ENCODE results near the gene STK17A. TPM values are rescaled to one million over a fixed set of nuclear protein-coding genes. Genes with fewer than 3 reads are reported as not detected.
"Not testable (repeated sequence)": the region's sequence is repeated elsewhere in the genome, so short reads cannot be mapped to it uniquely, and the experiment has no call there.

Gene STK17A
- total RNA-seq, 1 experiment from 2014 or later: 64.7 TPM

DNA sequence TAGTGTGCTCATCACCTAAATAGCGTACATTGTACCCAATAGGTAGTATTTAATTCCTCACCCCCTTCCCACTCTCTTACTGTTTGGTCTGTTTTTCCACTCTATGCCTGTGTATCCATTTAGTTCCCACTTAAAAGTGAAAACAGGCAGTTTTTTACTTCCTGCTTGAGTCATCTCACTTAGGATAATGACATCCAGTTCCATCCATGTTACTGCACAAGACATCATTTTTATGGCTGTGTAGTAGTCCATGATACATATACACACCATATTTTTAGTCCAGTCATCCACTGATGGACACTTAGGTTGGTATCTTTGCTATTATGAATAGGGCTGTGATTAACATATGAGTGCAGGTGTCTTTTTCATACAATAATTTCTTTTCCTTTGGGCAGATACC, 10.1 kb downstream of the STK17A start:
- peak; percentile 20 for DNase-seq (ENCODE audit: low read depth)

DNA sequence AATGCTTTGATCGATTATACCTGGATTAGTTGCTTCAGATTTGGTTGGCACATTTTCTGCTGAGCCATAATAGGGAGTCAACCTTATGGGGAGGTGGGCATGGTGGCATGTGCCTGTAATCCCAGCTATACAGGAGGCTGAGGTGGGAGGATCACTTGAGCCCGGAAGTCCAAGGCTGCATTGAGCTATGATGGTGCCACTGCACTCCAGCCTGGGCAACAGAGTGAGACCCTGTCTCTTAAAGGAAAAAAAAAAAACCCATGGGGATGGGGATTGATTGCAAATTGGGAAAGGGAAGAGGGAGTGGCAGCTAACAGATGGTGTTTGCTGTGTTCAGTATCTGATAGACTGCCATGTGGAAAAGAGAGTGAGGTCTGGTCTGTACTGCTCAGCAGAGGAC, 11.1 kb downstream of the STK17A start:
- no peak for DNase-seq (ENCODE audit: low read depth)

DNA sequence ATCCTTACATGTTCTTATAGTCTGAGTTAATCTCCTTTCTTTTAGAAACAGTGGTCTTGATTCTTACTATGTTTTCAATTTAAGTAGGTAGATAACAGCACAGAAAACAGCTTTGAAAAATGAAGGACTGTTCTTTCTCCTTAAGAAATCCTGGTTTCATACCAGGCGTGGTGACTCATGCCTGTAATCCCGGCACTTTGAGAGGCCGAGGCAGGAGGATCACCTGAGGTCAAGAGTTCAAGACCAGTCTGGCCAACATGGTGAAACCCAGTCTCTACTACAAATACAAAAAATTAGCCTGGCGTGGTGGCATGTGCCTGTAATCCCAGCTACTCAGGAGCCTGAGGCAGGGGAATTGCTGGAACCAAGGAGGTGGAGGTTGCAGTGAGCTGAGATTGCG, 13.5 kb downstream of the STK17A start:
- DNase-seq (ENCODE audit: low read depth): not testable (repeated sequence)

DNA sequence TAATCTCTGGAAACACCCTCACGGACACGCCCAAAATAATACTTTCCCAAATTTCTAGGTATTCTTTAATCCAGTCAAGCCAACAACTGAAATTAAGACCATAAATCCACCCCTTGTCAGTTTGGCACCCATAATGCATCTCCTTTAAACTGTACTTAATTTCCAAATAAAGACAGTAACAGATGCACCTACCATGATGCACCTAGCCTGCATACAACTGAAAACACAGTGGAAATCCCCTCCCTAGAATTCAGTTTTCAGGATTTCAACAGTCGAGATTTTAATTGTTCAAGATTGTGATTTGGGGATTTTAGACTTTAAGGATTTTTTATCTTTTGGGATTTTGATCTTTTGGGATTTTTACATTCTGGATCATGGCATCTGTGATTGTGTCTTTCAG, 17.1 kb downstream of the STK17A start:
- DNase-seq (ENCODE audit: low read depth): no peak

DNA sequence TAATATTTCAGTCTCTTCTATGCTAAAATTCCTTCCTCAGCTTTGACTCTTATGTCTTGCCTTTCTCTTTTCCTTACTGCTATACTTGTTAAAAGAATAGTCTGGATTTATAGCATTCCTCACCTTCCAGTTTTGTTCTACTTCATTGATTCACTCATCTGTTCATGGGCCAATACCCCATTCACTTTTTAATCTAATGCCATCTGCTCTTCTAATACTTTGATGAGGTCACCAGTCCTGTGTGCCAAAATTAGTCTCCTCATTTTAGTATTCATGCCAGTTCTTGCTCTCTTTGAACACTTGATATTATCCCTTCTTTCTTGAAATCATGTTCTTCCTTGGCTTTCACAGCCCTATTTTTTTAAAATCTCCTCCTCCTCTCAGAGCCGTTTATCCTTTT, 19.3 kb downstream of the STK17A start:
- DNase-seq (ENCODE audit: low read depth): no peak

DNA sequence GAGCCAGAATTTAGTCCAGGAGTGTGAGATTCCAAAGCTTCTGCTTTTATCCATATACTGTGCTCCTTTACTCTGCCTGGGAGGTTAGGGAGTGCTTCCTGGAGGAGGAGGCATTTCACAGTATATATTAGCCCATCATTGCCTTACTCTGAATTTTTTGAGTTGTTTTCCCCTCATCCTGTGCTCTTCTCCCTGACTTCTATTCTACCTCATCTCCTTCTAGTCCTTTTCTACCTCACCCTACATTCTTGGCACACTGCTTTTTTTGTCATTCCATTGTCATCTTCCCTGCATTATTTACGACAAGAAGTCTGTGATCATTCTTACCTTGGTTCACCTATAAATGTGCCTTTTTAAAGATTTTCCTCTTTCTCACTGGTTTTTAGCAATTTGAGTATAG, 21.3 kb downstream of the STK17A start:
- DNase-seq (ENCODE audit: low read depth): no peak

DNA sequence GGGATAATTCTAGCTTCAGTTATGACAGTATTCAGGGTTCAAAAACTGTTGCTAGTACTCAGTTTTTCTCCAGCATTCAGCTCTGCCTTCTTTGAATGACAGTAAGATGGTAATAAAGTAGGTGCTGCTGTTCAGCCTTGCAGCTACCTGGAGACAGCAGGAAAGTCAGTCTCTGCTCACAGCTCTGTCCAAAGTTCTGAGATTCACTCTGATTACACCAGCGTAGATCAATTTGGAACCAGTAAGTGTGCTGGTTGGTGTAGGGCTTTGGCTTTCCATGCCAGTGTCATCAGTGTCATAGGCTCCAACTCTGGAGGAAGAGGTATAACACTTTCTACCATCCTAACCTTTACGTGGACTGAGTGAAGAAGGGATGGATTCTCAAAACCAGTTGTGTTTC, 26.2 kb downstream of the STK17A start:
- DNase-seq (ENCODE audit: low read depth): no peak

DNA sequence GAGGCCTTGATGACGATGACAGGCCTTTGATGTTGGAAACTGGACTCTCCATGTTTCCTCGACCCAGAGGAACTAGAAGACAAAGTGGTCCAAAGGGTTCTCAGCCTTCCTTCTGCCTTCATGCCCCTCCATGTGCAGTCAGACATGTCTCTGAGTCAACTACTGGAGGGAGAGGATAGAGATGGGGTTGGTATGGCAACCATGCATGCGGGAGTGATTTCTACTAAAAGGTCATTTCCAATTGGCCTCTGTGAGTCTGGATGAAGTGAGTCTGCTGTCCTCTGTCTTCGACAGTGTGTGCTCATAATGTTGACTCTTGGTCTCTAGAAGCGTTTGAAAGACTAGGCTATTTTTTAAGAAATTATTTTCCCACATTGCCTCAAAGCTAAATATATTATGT, 29.2 kb downstream of the STK17A start:
- no peak for DNase-seq (ENCODE audit: low read depth)

DNA sequence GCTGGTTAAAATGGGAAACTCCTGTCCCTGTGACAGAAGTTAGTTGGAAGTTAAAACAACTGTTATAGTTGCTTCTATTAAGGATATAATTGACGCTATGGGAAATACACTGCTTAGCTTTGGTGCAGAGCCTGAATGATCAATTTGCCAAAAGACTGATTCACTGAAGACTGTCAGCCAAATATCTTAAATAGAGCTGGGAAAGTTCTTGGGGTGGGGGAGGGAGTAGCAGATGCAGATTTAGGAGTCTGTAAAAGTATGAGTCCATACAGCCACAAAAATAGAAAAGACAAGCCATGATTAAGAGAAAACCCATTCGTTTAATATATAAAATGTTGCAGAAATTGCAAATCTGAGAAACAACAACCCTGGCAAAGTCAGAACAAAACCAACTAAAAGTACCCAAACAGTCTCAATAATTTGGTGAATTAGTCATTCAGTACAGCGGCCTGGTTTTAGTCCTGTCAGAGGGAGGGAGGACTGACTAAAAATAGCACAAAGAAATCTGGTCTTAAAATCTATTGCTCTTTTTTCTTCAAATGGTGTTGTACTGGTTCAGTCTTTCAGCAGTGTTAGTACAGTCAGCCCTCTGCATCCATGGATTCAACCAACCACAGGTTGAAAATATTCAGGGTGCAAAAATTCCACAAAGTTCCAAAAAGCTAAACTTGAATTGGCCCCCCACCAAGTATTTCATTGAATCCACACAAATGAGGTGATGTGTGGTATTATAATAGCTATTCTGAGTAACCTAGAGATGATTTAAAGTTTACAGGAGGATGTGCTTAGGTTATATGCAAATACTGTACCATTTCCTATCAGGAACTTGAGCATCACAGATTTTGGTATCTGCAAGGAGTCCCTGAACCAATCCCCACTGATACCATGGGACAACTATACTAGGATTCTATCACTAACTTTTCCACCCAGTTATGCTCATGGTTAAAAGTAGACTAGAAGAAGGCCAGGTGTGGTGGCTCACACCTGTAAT, 30.0 kb downstream of the STK17A start:
- no peak for DNase-seq (ENCODE audit: low read depth)

DNA sequence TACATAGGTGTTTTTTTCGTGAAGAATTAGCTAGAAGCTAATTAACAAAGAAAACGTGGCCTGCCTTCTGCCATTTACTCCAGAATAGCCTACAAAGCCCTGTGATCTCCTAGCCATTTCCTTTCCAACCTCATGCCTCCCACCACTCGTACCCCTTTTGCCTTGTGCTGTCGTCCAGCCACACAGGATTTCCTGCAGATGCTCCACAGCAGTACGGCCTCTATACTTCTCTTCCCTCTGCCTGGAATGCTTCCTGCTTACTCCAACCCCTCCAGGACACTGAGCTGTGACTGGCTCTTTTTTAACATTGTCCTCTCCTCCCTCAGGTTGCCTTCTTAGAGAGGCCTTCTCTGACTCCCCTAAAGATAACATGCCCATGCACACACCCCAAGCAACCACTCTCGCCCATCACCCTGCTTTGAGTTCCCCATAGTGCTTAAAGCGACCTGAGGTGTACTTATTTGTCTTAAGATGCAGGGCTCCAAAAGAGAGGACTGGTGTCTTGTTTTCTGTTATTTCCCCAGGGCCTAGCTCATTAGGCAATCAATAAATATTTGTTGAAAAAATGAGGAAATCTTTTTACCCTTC, 32.7 kb downstream of the STK17A start:
- DNase-seq (ENCODE audit: low read depth): no peak

DNA sequence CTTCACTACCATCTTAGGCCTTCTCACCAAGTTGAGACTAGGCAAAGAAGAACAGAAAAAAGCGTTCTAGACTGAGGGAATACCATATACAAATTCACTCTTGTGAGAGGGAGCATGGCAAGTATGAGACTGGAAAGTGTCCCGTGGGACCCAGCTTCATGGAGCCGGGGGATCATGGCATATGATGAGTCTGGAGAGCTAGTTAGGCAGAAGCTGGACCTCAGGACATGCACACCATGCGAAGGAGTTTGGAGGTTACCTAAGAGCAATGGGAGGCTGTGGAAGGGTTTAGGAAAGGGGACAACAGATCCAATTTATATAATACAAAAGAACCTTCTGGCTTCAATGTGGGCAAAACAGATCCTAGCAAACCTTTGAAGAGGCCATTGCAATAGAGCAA, 34.1 kb downstream of the STK17A start:
- no peak for DNase-seq (ENCODE audit: low read depth)

DNA sequence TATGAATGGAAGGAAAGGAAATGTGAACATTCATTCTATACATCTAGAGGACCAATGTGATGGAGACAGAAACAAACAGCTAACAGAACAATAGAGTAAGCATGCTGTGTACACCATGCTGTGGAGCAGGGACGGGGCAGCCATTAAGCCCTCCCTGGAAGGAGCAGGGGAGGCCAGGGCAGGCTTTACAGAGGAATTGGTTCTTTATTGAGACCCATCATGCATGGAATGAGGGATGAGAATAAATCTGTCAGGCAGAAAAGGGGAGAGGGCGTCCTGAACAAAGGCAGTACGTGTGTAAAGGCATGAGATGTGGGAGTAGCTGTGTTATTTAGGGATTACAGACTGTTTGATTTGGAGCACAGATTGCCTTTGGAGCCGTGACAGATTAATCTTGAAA, 35.2 kb downstream of the STK17A start:
- no peak for DNase-seq (ENCODE audit: low read depth)

DNA sequence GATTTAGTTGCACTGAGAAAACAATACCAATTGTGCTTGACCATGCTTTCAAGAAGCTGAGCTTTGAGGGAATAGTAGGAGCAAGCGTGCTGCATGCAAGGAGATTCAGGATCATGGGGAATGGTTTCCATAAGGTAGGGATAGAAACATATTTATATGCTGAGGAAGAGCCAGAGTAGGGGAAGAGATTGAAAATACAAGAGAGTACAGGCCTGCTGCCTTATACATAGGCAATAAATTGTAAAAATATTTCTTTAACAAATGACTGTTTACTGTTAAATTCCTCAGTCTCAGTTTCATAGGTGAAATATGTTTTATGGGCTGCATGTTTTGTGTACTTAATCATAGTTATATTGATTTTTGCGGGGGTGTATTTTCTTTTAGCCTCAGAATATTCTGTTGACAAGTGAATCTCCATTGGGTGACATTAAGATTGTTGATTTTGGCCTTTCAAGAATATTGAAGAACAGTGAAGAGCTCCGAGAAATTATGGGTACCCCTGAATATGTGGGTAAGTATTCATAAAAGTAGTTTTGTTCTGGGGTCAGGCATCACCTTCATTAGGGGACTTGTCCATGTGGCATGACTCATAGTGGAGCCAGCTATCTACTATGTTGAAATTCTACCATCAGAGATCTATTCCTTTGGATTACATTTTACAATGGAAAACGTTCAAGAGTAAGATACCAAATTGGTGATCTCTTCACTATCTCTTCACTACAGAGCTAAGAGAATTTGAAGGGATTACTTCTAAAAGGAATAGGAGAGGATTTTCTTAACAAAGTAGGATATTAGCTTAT, 36.5 kb downstream of the STK17A start:
- no peak for DNase-seq (ENCODE audit: low read depth)

DNA sequence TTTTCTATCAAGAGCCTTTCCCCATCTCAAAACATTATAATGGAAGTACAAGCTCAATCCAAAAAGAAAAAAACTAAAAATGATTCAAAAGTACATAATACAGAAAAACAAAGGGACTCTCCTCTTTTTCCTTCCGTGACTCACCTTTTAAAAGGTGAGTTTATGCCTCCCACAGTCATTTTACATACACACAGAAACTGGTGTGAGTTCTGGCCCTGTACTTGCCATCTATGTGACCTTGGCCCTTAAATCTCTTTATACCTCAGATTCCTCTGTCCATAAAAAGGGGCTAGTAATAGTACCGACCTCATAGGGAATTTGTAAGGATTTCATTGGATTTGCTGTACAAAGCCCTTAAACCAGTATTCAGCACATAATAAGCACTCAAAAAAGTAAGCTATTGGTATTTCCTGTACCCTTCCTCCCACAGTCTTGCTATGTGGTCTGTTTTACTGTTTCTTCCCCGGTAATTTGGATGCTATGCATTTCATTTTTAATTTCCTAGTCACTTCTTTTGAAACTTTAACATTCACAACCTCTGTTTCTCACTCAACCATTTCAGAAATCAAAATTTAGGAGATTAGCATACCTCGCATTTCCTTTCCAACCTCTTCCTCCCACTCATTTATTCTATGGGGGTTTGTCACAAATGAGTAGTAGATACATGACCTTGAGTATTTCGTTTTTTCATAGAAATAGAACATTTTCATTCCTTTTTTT, 39.0 kb downstream of the STK17A start:
- no peak for DNase-seq (ENCODE audit: low read depth)

DNA sequence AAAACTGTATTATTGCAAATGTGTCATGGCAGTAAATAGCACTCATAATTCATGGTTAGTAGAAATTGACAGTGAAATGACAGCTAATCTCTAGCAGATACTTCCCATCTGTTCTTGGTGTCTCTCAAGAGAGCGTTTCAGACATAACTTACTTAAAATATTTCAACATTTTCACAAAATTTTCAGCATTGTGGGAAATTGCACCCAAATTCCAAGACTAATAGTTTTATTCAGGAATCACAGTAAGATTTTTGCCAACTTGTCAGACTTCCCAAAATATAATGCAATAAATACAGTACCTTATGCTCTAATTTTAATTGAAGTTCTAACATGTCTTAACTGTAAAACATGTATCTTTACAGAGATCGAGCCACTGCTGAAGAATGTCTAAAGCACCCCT, 41.2 kb downstream of the STK17A start:
- DNase-seq (ENCODE audit: low read depth): no peak

DNA sequence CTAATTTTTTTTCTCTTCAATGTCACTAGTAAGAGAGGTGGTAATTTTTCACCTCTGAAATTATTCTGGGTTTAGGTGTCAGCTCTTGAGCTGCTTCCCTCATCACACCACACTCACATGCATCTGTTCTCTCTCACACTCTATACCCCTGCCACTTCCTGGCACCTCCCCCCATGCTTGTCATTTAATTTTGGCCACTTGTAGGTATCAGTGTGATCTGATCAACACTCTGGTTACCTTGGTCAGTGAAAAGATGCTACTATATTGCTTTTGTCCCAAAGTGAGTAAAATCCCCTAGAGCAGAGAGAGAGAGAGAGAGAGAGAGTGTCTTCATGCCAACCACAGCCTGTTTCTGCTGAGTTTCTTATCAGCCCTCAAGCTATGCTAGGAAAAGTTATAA, 42.5 kb downstream of the STK17A start:
- DNase-seq (ENCODE audit: low read depth): no peak

DNA sequence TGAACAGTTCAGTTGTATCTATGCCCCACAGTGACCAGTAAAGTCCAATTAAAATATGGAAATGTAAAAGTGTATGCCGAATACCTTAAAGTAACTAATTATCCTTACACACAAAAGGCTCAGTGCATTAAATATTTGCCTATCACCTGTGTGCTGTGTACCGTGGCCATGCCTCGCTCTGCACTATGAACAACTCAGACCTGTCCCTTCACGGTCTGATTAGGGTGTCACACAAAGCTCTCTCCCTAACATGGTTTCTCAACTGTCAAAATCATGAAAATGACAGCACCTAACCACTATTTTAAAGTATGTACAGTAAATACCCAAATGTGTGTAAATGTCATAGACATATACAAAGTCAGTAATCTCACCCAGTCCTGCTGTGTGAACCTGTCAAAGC, 43.1 kb downstream of the STK17A start:
- DNase-seq (ENCODE audit: low read depth): no peak

DNA sequence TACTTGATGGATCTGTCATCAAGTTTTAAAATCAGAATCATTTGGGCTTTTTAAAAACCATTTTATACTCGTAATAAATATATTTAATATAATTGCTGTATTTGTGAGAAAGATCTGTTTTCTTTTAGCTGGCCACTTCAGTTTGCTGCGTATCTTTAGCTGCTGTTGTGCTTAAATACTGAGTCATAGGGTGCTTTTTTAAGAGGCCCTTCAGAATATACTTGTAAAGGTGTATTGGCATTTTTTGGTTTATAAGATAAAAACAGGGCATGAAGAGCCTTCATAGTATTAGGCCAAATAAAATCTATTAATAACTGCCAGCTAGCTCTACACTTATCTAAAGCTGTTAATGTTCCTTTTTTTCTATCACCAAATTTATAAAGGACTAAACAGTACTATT, 43.8 kb downstream of the STK17A start:
- no peak for DNase-seq (ENCODE audit: low read depth)

DNA sequence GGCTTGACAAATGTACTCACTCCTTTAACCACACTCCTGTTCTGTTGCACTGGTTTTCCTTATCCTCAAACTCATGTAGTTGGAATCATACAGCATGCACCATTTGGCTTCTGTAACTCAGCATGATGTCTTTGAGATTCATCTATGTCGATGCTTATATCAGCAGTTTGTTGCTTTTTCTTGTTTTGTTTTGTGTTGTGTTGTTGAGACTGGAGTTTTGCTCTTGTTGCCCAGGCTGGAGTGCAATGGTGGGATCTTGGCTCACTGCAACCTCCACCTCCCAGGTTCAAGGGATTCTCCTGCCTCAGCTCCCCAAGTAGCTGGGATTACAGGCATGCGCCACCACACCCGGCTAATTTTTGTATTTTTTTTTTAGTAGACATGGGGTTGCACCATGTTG, 44.9 kb downstream of the STK17A start:
- DNase-seq (ENCODE audit: low read depth): not testable (repeated sequence)

DNA sequence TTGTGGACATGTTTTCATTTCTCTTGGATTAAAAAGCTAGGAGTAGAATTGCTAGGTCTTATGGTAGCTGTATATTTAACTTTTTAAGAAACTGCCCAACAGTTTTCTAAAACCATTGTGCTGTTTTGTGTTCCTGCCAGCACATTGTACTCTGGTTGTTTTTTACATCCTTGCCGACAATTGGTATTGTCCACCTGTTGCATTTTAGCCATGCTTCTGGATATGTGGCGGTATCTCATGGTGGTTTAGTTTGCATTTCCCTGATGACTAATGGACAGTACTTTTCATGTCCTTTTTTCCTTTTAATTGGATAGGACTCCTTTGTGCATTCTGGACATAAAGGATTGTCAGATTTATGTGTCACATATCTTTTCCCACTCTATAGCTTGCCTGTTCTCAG, 45.5 kb downstream of the STK17A start:
- no peak for DNase-seq (ENCODE audit: low read depth)

DNA sequence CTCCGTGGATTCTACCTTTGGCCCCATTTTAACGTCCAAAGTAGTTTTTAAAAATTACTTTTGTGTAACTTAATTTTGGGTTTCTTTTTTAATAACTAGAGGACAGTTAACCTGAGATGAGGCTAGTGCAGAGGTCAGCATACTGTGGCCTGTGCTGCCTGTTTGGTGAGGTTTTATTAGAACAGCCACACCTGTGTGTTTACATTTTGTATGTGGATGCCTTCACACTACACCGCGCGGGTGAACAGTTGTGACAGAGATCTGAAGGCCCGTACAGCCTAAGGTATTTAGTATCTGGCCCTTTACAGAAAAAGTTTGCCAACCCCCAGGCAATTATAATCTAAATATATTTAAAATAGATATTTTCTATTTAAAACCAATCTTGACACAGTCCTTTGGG, 46.9 kb downstream of the STK17A start:
- no peak for DNase-seq (ENCODE audit: low read depth)

Data from HT1080 (cell line).